Liver (tissue), 9 donors: Measurements from ENCODE around the gene ALPP. TPM values are rescaled to one million over a fixed set of nuclear protein-coding genes. Genes with fewer than 3 reads are reported as not detected.

Source experiments
- DNase-seq: peaks from one replicate; pipeline ENCODE4 v3.0.0-alpha.2; 2017; ENCODE audit warnings: low spot score
- H3K27ac ChIP-seq, 2 donors: one replicate each; pipeline ENCODE4 v1.7.0; 2013; ENCODE audit warnings: inconsistent platforms in 2 of 2, low read length in 2 of 2, control low read depth in 1 of 2, low read depth in 1 of 2, mild to moderate bottlenecking in 1 of 2
- H3K27me3 ChIP-seq, 4 donors: one replicate each; pipeline versions ENCODE4 v1.6.1 to v1.7.0; 2013; ENCODE audit warnings: low read length in 3 of 4, inconsistent platforms in 1 of 4, mild to moderate bottlenecking in 1 of 4, moderate library complexity in 1 of 4; ENCODE audit not compliant: control insufficient read depth in 4 of 4, insufficient read depth in 4 of 4
- H3K36me3 ChIP-seq, 4 donors: one replicate each; pipeline versions ENCODE4 v1.6.1 to v1.7.0; 2013; ENCODE audit warnings: low read length in 3 of 4, mild to moderate bottlenecking in 3 of 4, low read depth in 1 of 4, moderate library complexity in 1 of 4; ENCODE audit not compliant: control insufficient read depth in 4 of 4, insufficient read depth in 3 of 4
- H3K4me1 ChIP-seq, 4 donors: one replicate each; pipeline versions ENCODE4 v1.6.1 to v1.7.0; 2013; ENCODE audit warnings: low read length in 3 of 4, mild to moderate bottlenecking in 3 of 4, moderate library complexity in 1 of 4; ENCODE audit not compliant: control insufficient read depth in 4 of 4, insufficient read depth in 4 of 4
- H3K4me3 ChIP-seq, 3 donors: one replicate each; pipeline versions ENCODE4 v1.6.1 to v1.7.0; 2013; ENCODE audit warnings: low read length in 3 of 3, control low read depth in 1 of 3, low read depth in 1 of 3, mild to moderate bottlenecking in 1 of 3
- H3K9ac ChIP-seq, 2 donors: one replicate each; pipeline ENCODE4 v1.7.0; 2013; ENCODE audit warnings: low read length in 2 of 2, mild to moderate bottlenecking in 2 of 2, moderate library complexity in 2 of 2, control low read depth in 1 of 2, low read depth in 1 of 2
- H3K9me3 ChIP-seq, 4 donors: one replicate each; pipeline versions ENCODE4 v1.6.1 to v1.7.0; 2013; ENCODE audit warnings: low read length in 3 of 4; ENCODE audit not compliant: control insufficient read depth in 4 of 4
- ATF3 ChIP-seq: IDR thresholded peaks from 2 replicates; pipeline ENCODE4 v1.6.1; 2016; ENCODE audit warnings: antibody characterized with exemption
- CTCF ChIP-seq: fragments of 150-350 bp; IDR thresholded peaks from 2 replicates; pipeline ENCODE4 v1.5.1; 2017; ENCODE audit warnings: improper control_type of control experiment, low read depth, low read length; ENCODE audit not compliant: missing input control
- EGR1 ChIP-seq, 2 donors: IDR thresholded peaks; 2 replicates each; pipeline ENCODE4 v1.6.1; 2016 to 2018; ENCODE audit warnings: antibody characterized with exemption in 2 of 2, low read depth in 2 of 2
- FOXA1 ChIP-seq: IDR thresholded peaks from 2 replicates; pipeline ENCODE4 v1.6.1; 2016; ENCODE audit warnings: antibody characterized with exemption
- FOXA2 ChIP-seq: IDR thresholded peaks from 2 replicates; pipeline ENCODE4 v1.6.1; 2016; ENCODE audit warnings: antibody characterized with exemption
- GABPA ChIP-seq, 2 donors: IDR thresholded peaks in 1 of 2; conservative IDR thresholded peaks in 1 of 2; 2 replicates each; pipeline ENCODE4 v1.6.1; 2016; ENCODE audit warnings: antibody characterized with exemption in 2 of 2, mild to moderate bottlenecking in 1 of 2, moderate library complexity in 1 of 2
- HNF4A ChIP-seq, 2 donors: conservative IDR thresholded peaks; 2 replicates each; pipeline ENCODE4 v1.6.1; 2016; ENCODE audit warnings: antibody characterized with exemption in 2 of 2, mild to moderate bottlenecking in 2 of 2
- HNF4G ChIP-seq: IDR thresholded peaks from 2 replicates; pipeline ENCODE4 v1.6.1; 2016; ENCODE audit warnings: antibody characterized with exemption
- JUND ChIP-seq, 2 donors: IDR thresholded peaks; 2 replicates each; pipeline ENCODE4 v1.6.1; 2016; ENCODE audit warnings: antibody characterized with exemption in 2 of 2
- MAX ChIP-seq: IDR thresholded peaks from 2 replicates; pipeline ENCODE4 v1.6.1; 2016; ENCODE audit warnings: antibody characterized with exemption
- NR2F2 ChIP-seq: IDR thresholded peaks from 2 replicates; pipeline ENCODE4 v1.6.1; 2016; ENCODE audit warnings: antibody characterized with exemption
- RAD21 ChIP-seq, 2 donors: IDR thresholded peaks; 2 replicates each; pipeline ENCODE4 v1.6.1; 2016; ENCODE audit warnings: antibody characterized with exemption in 2 of 2, mild to moderate bottlenecking in 2 of 2
- REST ChIP-seq: IDR thresholded peaks from 2 replicates; pipeline ENCODE4 v1.6.1; 2016; ENCODE audit warnings: antibody characterized with exemption, mild to moderate bottlenecking
- RXRA ChIP-seq, 2 donors: IDR thresholded peaks; 2 replicates each; pipeline ENCODE4 v1.6.1; 2017 to 2018; ENCODE audit warnings: antibody characterized with exemption in 2 of 2, mild to moderate bottlenecking in 1 of 2
- SP1 ChIP-seq: IDR thresholded peaks from 2 replicates; pipeline ENCODE4 v1.6.1; 2018; ENCODE audit warnings: antibody characterized with exemption, mild to moderate bottlenecking
- TAF1 ChIP-seq: conservative IDR thresholded peaks from 2 replicates; pipeline ENCODE4 v1.6.1; 2016; ENCODE audit warnings: antibody characterized with exemption, mild to moderate bottlenecking
- YY1 ChIP-seq: IDR thresholded peaks from 2 replicates; pipeline ENCODE4 v1.6.1; 2016; ENCODE audit warnings: antibody characterized with exemption, mild to moderate bottlenecking
- ZBTB33 ChIP-seq: IDR thresholded peaks from 2 replicates; pipeline ENCODE4 v1.6.1; 2016; ENCODE audit warnings: antibody characterized with exemption
- WGBS: extraction: QIAGEN DNeasy Blood & Tissue Kit; methylation state at CpG from one replicate; pipeline ENCODE4 v1.1.7; 2013; 5-methylcytosine and 5-hydroxymethylcytosine counted together
- polyA plus RNA-seq, 2 donors: library from polyadenylated mRNA; stranded (reverse) in 1 of 2; unstranded in 1 of 2; fragments of 200-250 nt in 1 of 2; fragments of >200 nt in 1 of 2; fragmentation: Nextera tagmentation in 1 of 2; extraction: Ambion mirVana in 1 of 2; gene quantifications; one replicate each; pipeline versions ENCODE4 v1.2.1 to v1.2.3, GENCODE V29; 2013 to 2015
- total RNA-seq, 2 donors: library from RNA; depleted of rRNA; stranded (reverse); fragments of >200 nt; gene quantifications; one replicate each; pipeline ENCODE4 v1.2.3, GENCODE V29; 2014
- donor health status: healthy.
- donor health status: healthy.
- donor health status: healthy.
- donor health status: healthy.
- donor health status: healthy.

ALPP gene
- total and polyA plus RNA-seq, 4 donors, result not detected

- Histone ChIP-seq H3K27me3 (peaks cover 0 to 8% (median 2%) of the 10 kb centered on the region in 4 donors), H3K4me1 (no peaks in the 10 kb centered on the region), H3K27ac (no peak overlapping the region), H3K9me3 (no peaks in the 10 kb centered on the region), H3K4me3 (no peak overlapping the region), H3K36me3 (no peaks in the 10 kb centered on the region), H3K9ac (no peak overlapping the region)
- WGBS, result 91% methylated on average over 8 of the region's 8 CpGs
- no peak for DNase-seq
- TF ChIP-seq RXRA (IDR thresholded peaks at IDR 0.05) (no peak), NR2F2 (no peak), CTCF (no peak), ATF3 (no peak), GABPA (IDR thresholded peaks at IDR 0.05 in 1 of 2, conservative IDR thresholded peaks at IDR 0.05 in 1 of 2) (no peak), FOXA2 (no peak), SP1 (no peak), YY1 (no peak)
Measured at GRCh38 chr2:232345251-232345650, 33.3 kb upstream of the ALPP start.

GRCh38 chr2:232347369-232347768 lies 31.2 kb upstream of the ALPP start:
- no peaks in the 10 kb centered on the region for H3K9me3 ChIP-seq
- no peak overlapping the region for H3K4me3 ChIP-seq
- 91% methylated on average over 6 of the region's 6 CpGs for WGBS
- no peaks in the 10 kb centered on the region for H3K36me3 ChIP-seq
- peaks cover 5 to 14% (median 8%) of the 10 kb centered on the region in 4 donors for H3K27me3 ChIP-seq
- H3K27ac ChIP-seq, result no peak overlapping the region
- no peak for DNase-seq
- TF ChIP-seq YY1, result no peak
- TF ChIP-seq FOXA2, result no peak
- no peak for TF ChIP-seq TAF1
- no peak for TF ChIP-seq MAX
- TF ChIP-seq RAD21 (IDR thresholded peaks at IDR 0.05), result no peak
- no peak for TF ChIP-seq CTCF
- no peak for TF ChIP-seq HNF4A (conservative IDR thresholded peaks at IDR 0.05)
- TF ChIP-seq GABPA (IDR thresholded peaks at IDR 0.05 in 1 of 2, conservative IDR thresholded peaks at IDR 0.05 in 1 of 2), result no peak
- H3K9ac ChIP-seq, result no peak overlapping the region
- peaks cover 0 to 3% (median 1%) of the 10 kb centered on the region in 4 donors for H3K4me1 ChIP-seq

GRCh38 chr2:232348936-232349335 lies 29.6 kb upstream of the ALPP start:
- peaks cover 6 to 16% (median 11%) of the 10 kb centered on the region in 4 donors for H3K27me3 ChIP-seq
- no peak overlapping the region for H3K9ac ChIP-seq
- WGBS, result 50% methylated on average over 6 of the region's 6 CpGs
- H3K36me3 ChIP-seq, result no peaks in the 10 kb centered on the region
- H3K9me3 ChIP-seq, result no peaks in the 10 kb centered on the region
- no peak overlapping the region for H3K27ac ChIP-seq
- peaks cover 0 to 3% (median 1%) of the 10 kb centered on the region in 4 donors for H3K4me1 ChIP-seq
- DNase-seq, result no peak
- no peak overlapping the region for H3K4me3 ChIP-seq
- TF ChIP-seq YY1, result no peak
- TF ChIP-seq RXRA (IDR thresholded peaks at IDR 0.05), result no peak
- no peak for TF ChIP-seq HNF4G
- TF ChIP-seq SP1, result no peak
- no peak for TF ChIP-seq FOXA2
- TF ChIP-seq TAF1, result no peak
- TF ChIP-seq EGR1 (IDR thresholded peaks at IDR 0.05; ENCODE audit: low read depth in 2 of 2), result no peak
- no peak for TF ChIP-seq ZBTB33
- TF ChIP-seq JUND (IDR thresholded peaks at IDR 0.05), result no peak
- TF ChIP-seq MAX, result no peak
- TF ChIP-seq RAD21 (IDR thresholded peaks at IDR 0.05), result no peak
- TF ChIP-seq FOXA1, result no peak
- TF ChIP-seq REST, result no peak
